ENCODE data around the gene MCTP1. TPM values are rescaled to one million over a fixed set of nuclear protein-coding genes. Genes with fewer than 3 reads are reported as not detected.

The MCTP1 gene
- total and polyA plus RNA-seq, 2 of the 13 experiments (the other 11 are each of a cell fraction or from before 2014, with no cell fraction given): 0.15 to 0.48 TPM

GRCh38 chr5:95162231-95162992 is 122.5 kb downstream of the MCTP1 start:
- no peak overlapping the region for H3K4me2 ChIP-seq (ENCODE audit: low read depth, low read length)
- CTCF ChIA-PET (ENCODE audit: low intra/inter-chr PET ratio, low total read pairs): no interaction called here

DNA sequence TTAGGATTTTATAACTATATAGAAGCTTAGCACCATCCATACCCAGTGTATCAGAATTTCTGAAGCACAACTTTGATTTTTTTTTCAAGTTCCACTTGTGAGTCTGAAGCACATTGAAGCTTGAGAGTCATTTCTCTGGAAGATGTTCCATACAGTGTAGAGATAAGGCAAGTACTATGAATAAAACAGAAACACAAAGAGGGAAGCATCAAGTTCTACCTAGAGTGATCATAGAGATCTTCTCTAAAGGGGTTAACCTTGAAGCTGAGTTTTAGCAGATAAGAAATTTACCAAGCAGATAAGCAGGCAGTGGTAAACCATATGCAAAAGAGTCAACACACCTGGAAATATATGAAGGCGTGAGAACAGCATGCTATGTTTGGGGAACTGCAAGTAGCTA is 125.3 kb downstream of the MCTP1 start:
- Histone ChIP-seq H3K79me2 (ENCODE audit: insufficient read depth, low read length) (no peaks in the 10 kb centered on the region), H2AFZ (ENCODE audit: low read length) (no peak overlapping the region), H3K4me1 (ENCODE audit: insufficient read depth, low read length) (0 out of 2 replicates have a peak, but pooled peaks cover 10% of the 10 kb centered on the region), H3K4me3 (replicated peaks in 1 of 3; ENCODE audit: insufficient read depth in 1 of 3, low read depth in 2 of 3, low read length in 3 of 3) (no peak overlapping the region), H3K36me3 (replicated peaks in 1 of 2; ENCODE audit: control insufficient read depth in 1 of 2, insufficient read depth in 2 of 2, low read length in 2 of 2) (no peaks in the 10 kb centered on the region), H3K27me3 (ENCODE audit: control insufficient read depth in 1 of 2, insufficient read depth in 2 of 2, low read length in 2 of 2) (no peaks in the 10 kb centered on the region), H3K4me2 (ENCODE audit: low read depth, low read length) (no peak overlapping the region), H4K20me1 (ENCODE audit: insufficient read depth, low read length) (no peaks in the 10 kb centered on the region), H3K9me3 (ENCODE audit: low read length) (no peaks in the 10 kb centered on the region), H3K9ac (ENCODE audit: insufficient read depth, low read depth, low read length) (no peak overlapping the region), H3K27ac (ENCODE audit: extremely low read length, insufficient read depth, low read length) (no peak overlapping the region)
- intact Hi-C loops (cut with micrococcal nuclease; ENCODE audit: unreplicated experiment): no loop called here
- WGBS (ENCODE audit: low lambda C conversion rate): 0% methylated on average over 1 of the region's 1 CpG
- BruUV-seq (replicated peaks): no TSS peak
- ChIA-PET POLR2A (no interaction called here), CTCF (ENCODE audit: low intra/inter-chr PET ratio, low total read pairs) (no interaction called here)
- FAIRE-seq (no peak), ATAC-seq (no peak), DNase-seq (ENCODE audit: low spot score) (no peak)
- in situ Hi-C loops (cut with HindIII; ENCODE audit: extremely low pct_ligation_motif_present, low pct_unique_long_range_greater_than_20kb): no loop called here
- no peak for TF ChIP-seq ZNF777 (CRISPR knock-in tag; IDR thresholded peaks at IDR 0.05)
- TF ChIP-seq, protein P1, sequence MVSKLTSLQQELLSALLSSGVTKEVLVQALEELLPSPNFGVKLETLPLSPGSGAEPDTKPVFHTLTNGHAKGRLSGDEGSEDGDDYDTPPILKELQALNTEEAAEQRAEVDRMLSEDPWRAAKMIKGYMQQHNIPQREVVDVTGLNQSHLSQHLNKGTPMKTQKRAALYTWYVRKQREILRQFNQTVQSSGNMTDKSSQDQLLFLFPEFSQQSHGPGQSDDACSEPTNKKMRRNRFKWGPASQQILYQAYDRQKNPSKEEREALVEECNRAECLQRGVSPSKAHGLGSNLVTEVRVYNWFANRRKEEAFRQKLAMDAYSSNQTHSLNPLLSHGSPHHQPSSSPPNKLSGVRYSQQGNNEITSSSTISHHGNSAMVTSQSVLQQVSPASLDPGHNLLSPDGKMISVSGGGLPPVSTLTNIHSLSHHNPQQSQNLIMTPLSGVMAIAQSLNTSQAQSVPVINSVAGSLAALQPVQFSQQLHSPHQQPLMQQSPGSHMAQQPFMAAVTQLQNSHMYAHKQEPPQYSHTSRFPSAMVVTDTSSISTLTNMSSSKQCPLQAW (CRISPR knock-in tag; IDR thresholded peaks at IDR 0.05): no peak
- TF ChIP-seq PRMT3 (CRISPR knock-in tag; IDR thresholded peaks at IDR 0.05; ENCODE audit: borderline replicate concordance, low read depth): no peak
- TF ChIP-seq ELF3 (CRISPR knock-in tag; IDR thresholded peaks at IDR 0.05): no peak
- no peak for TF ChIP-seq ZNF350 (CRISPR knock-in tag; IDR thresholded peaks at IDR 0.05; ENCODE audit: borderline replicate concordance, low read depth)
- TF ChIP-seq ZNF792 (CRISPR knock-in tag; IDR thresholded peaks at IDR 0.05): no peak
- no peak for TF ChIP-seq ELF4 (CRISPR knock-in tag; IDR thresholded peaks at IDR 0.05; ENCODE audit: borderline replicate concordance)
- no peak for TF ChIP-seq RELA (CRISPR knock-in tag; IDR thresholded peaks at IDR 0.05)
- TF ChIP-seq POLR2G (IDR thresholded peaks at IDR 0.05; ENCODE audit: low read depth, low read length): no peak
- no peak for TF ChIP-seq REXO4 (CRISPR knock-in tag; IDR thresholded peaks at IDR 0.05; ENCODE audit: borderline replicate concordance)
- no peak for TF ChIP-seq ZNF432 (CRISPR knock-in tag; IDR thresholded peaks at IDR 0.05; ENCODE audit: borderline replicate concordance)
- no peak for TF ChIP-seq ZNF775 (CRISPR knock-in tag; IDR thresholded peaks at IDR 0.05; ENCODE audit: borderline replicate concordance)

More at GRCh38 chr5:95162231-95162992, 122.5 kb downstream of the MCTP1 start:
- H3K9ac ChIP-seq (ENCODE audit: insufficient read depth, low read depth, low read length): no peak overlapping the region
- no TSS peak for BruUV-seq (replicated peaks)
- no peak overlapping the region for H3K27ac ChIP-seq (ENCODE audit: extremely low read length, insufficient read depth, low read length)
- intact Hi-C loops (cut with micrococcal nuclease; ENCODE audit: unreplicated experiment): no loop called here
- H3K79me2 ChIP-seq (ENCODE audit: insufficient read depth, low read length): no peaks in the 10 kb centered on the region
- H4K20me1 ChIP-seq (ENCODE audit: insufficient read depth, low read length): no peaks in the 10 kb centered on the region
- TF ChIP-seq ZNF549 (CRISPR knock-in tag; IDR thresholded peaks at IDR 0.05): no peak
- TF ChIP-seq ZMAT3 (CRISPR knock-in tag; conservative IDR thresholded peaks at IDR 0.05): no peak
- TF ChIP-seq KDM2A (CRISPR knock-in tag; IDR thresholded peaks at IDR 0.05; ENCODE audit: borderline replicate concordance, low read depth): no peak
- TF ChIP-seq IRF2 (CRISPR knock-in tag; IDR thresholded peaks at IDR 0.05): no peak
- no peak for TF ChIP-seq TBX3 (IDR thresholded peaks at IDR 0.05; ENCODE audit: borderline replicate concordance)
- no peak for TF ChIP-seq ZNF678 (CRISPR knock-in tag; IDR thresholded peaks at IDR 0.05)
- TF ChIP-seq ARHGAP35 (CRISPR knock-in tag; IDR thresholded peaks at IDR 0.05; ENCODE audit: borderline replicate concordance): no peak
- TF ChIP-seq, protein P2, sequence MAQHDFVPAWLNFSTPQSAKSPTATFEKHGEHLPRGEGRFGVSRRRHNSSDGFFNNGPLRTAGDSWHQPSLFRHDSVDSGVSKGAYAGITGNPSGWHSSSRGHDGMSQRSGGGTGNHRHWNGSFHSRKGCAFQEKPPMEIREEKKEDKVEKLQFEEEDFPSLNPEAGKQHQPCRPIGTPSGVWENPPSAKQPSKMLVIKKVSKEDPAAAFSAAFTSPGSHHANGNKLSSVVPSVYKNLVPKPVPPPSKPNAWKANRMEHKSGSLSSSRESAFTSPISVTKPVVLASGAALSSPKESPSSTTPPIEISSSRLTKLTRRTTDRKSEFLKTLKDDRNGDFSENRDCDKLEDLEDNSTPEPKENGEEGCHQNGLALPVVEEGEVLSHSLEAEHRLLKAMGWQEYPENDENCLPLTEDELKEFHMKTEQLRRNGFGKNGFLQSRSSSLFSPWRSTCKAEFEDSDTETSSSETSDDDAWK (CRISPR knock-in tag; IDR thresholded peaks at IDR 0.05): no peak
- no peak for TF ChIP-seq TBX2 (CRISPR knock-in tag; IDR thresholded peaks at IDR 0.05; ENCODE audit: borderline replicate concordance)
- H3K36me3 ChIP-seq (replicated peaks in 1 of 2; ENCODE audit: control insufficient read depth in 1 of 2, insufficient read depth in 2 of 2, low read length in 2 of 2): no peaks in the 10 kb centered on the region
- H3K4me3 ChIP-seq (replicated peaks in 1 of 3; ENCODE audit: insufficient read depth in 1 of 3, low read depth in 2 of 3, low read length in 3 of 3): no peak overlapping the region
- POLR2A ChIA-PET: no interaction called here
- H3K9me3 ChIP-seq (ENCODE audit: low read length): no peaks in the 10 kb centered on the region
- ATAC-seq: no peak
- no peak for DNase-seq (ENCODE audit: low spot score)
- no peaks in the 10 kb centered on the region for H3K4me1 ChIP-seq (ENCODE audit: insufficient read depth, low read length)
- no peaks in the 10 kb centered on the region for H3K27me3 ChIP-seq (ENCODE audit: control insufficient read depth in 1 of 2, insufficient read depth in 2 of 2, low read length in 2 of 2)
- no peak for FAIRE-seq
- H2AFZ ChIP-seq (ENCODE audit: low read length): no peak overlapping the region
- in situ Hi-C loops (cut with HindIII; ENCODE audit: extremely low pct_ligation_motif_present, low pct_unique_long_range_greater_than_20kb): no loop called here
